K562 (cell line): ENCODE measurements around the gene NQO2. TPM values are rescaled to one million over a fixed set of nuclear protein-coding genes. Genes with fewer than 3 reads are reported as not detected.

Experiments
- CBFA2T3 ChIP-seq: fragments of 450-650 bp; IDR thresholded peaks from 2 replicates; pipeline ENCODE4 v1.6.1; 2017
- DACH1 ChIP-seq: fragments of 450-650 bp; IDR thresholded peaks from 2 replicates; pipeline ENCODE4 v1.6.1; 2018; ENCODE audit not compliant: partially characterized antibody
- DIDO1 ChIP-seq: fragments of 450-650 bp; IDR thresholded peaks from 2 replicates; pipeline ENCODE4 v1.6.1; 2016; ENCODE audit warnings: low read depth, missing biosample characterization, missing genetic modification characterization
- ETV6 ChIP-seq, 3 experiments: fragments of 150-350 bp in 1 of 3; sonication (generic) in 1 of 3; formaldehyde crosslinking in 1 of 3; IDR thresholded peaks; 2 replicates each; pipeline versions ENCODE4 v1.6.1 to v1.8.0; 2014 to 2022; ENCODE audit warnings: borderline replicate concordance in 2 of 3, low read depth in 2 of 3, antibody characterized with exemption in 1 of 3, low read length in 1 of 3, mild to moderate bottlenecking in 1 of 3, missing genetic modification reagents in 1 of 3
- HDAC8 ChIP-seq: fragments of 450-650 bp; IDR thresholded peaks from 2 replicates; pipeline ENCODE4 v1.6.1; 2016; ENCODE audit warnings: mild to moderate bottlenecking, missing genetic modification characterization, moderate library complexity, missing compliant biosample characterization
- HLTF ChIP-seq: fragments of 450-650 bp; IDR thresholded peaks from 2 replicates; pipeline ENCODE4 v1.6.1; 2016
- MAFK ChIP-seq: IDR thresholded peaks from 2 replicates; pipeline ENCODE4 v1.6.1; 2011; ENCODE audit warnings: low read length, improper control_type of control experiment
- MCM5 ChIP-seq: fragments of 450-650 bp; IDR thresholded peaks from 2 replicates; pipeline ENCODE4 v1.6.1; 2016; ENCODE audit warnings: low read depth
- MTA2 ChIP-seq: fragments of 450-650 bp; IDR thresholded peaks from 2 replicates; pipeline ENCODE4 v1.6.1; 2016; ENCODE audit warnings: low read depth
- PRMT5 ChIP-seq: sonication (generic); formaldehyde crosslinking; IDR thresholded peaks from 2 replicates; pipeline ENCODE4 v1.5.0; 2020; ENCODE audit warnings: missing genetic modification reagents
- PYGO2 ChIP-seq: fragments of 450-650 bp; IDR thresholded peaks from 2 replicates; pipeline ENCODE4 v1.6.1; 2016; ENCODE audit warnings: mild to moderate bottlenecking, missing genetic modification characterization, moderate library complexity, missing compliant biosample characterization
- RBM22 ChIP-seq: fragments of 200-400 bp; formaldehyde crosslinking; IDR thresholded peaks from 2 replicates; pipeline ENCODE4 v1.6.1; 2018; ENCODE audit warnings: low read length, low read depth; ENCODE audit not compliant: poor library complexity, severe bottlenecking
- SAFB ChIP-seq: fragments of 200-400 bp; formaldehyde crosslinking; IDR thresholded peaks from 2 replicates; pipeline ENCODE4 v1.6.1; 2017; ENCODE audit warnings: low read depth, low read length, borderline replicate concordance
- SREBF2 ChIP-seq: sonication (generic); formaldehyde crosslinking; IDR thresholded peaks from 2 replicates; pipeline ENCODE4 v1.4.0; 2020; ENCODE audit warnings: mild to moderate bottlenecking, missing genetic modification reagents
- ZBTB1 ChIP-seq: sonication (generic); formaldehyde crosslinking; IDR thresholded peaks from 2 replicates; pipeline ENCODE4 v1.8.1; 2023; ENCODE audit warnings: missing genetic modification reagents, low read depth, mild to moderate bottlenecking, borderline replicate concordance
- ZC3H8 ChIP-seq: fragments of 450-650 bp; IDR thresholded peaks from 2 replicates; pipeline ENCODE4 v1.6.1; 2017
- ZEB2 ChIP-seq: fragments of 450-650 bp; IDR thresholded peaks from 2 replicates; pipeline ENCODE4 v1.6.1; 2016
- ZNF184 ChIP-seq: sonication (generic); formaldehyde crosslinking; IDR thresholded peaks from 2 replicates; pipeline ENCODE4 v1.5.0; 2020; ENCODE audit warnings: missing genetic modification reagents
- ZNF3 ChIP-seq: fragments of 250-450 bp; sonication (Bioruptor Pico); IDR thresholded peaks from 2 replicates; pipeline ENCODE4 v1.5.0; 2021; ENCODE audit warnings: mild to moderate bottlenecking, moderate library complexity
- ZNF551 ChIP-seq: fragments of 250-450 bp; sonication (Bioruptor Pico); IDR thresholded peaks from 2 replicates; pipeline ENCODE4 v1.5.0; 2021; ENCODE audit warnings: mild to moderate bottlenecking, moderate library complexity
- ZNF589 ChIP-seq: fragments of 200-800 bp; sonication (Bioruptor generic); IDR thresholded peaks from 2 replicates; pipeline ENCODE4 v1.6.1; 2016; ENCODE audit warnings: low read depth, missing genetic modification characterization, missing compliant biosample characterization
- polyA plus RNA-seq, 8 experiments: library from polyadenylated mRNA; depleted of rRNA in 4 of 8; stranded (reverse) in 5 of 8; unstranded in 3 of 8; fragments of >200 nt; fragmentation: Nextera tagmentation in 2 of 8; fragmentation: Illumina TruSeq in 1 of 8; extraction: Ambion mirVana in 2 of 8; extraction: Trizol in 1 of 8; gene quantifications; 2 replicates each; pipeline versions ENCODE4 v1.2.1 to v1.2.3, GENCODE V29; 2011 to 2014; ENCODE audit warnings: inconsistent platforms in 1 of 8, missing spikeins in 1 of 8
- total RNA-seq, 7 experiments: library from RNA; depleted of rRNA in 6 of 7; stranded (reverse); fragments of >200 nt in 6 of 7; fragmentation: Illumina TruSeq in 2 of 7; extraction: Trizol in 2 of 7; gene quantifications; 2 replicates each; pipeline versions ENCODE4 v1.2.1 to v1.2.3, GENCODE V29; 2011 to 2021; ENCODE audit warnings: low replicate concordance in 1 of 7
- TF ChIP-seq, protein P1 (sequence below): fragments of 450-650 bp; IDR thresholded peaks from 2 replicates; pipeline ENCODE4 v1.6.1; 2017; ENCODE audit warnings: mild to moderate bottlenecking, moderate library complexity
- TF ChIP-seq, protein P2 (sequence below), 2 experiments: fragments of 450-650 bp; conservative IDR thresholded peaks; 2 replicates each; pipeline ENCODE4 v1.6.1; 2017; ENCODE audit warnings: mild to moderate bottlenecking in 2 of 2, moderate library complexity in 2 of 2
- TF ChIP-seq, protein P3 (sequence below): IDR thresholded peaks from 2 replicates; pipeline ENCODE4 v1.6.1; 2014; ENCODE audit warnings: antibody characterized with exemption
- TF ChIP-seq, protein P4 (sequence below): fragments of 450-650 bp; IDR thresholded peaks from one replicate; pipeline ENCODE4 v1.6.1; 2018; ENCODE audit warnings: mild to moderate bottlenecking, moderate library complexity; ENCODE audit not compliant: partially characterized antibody

NQO2 gene
- total and polyA plus RNA-seq, 9 of the 15 experiments (the other 6 are each of a cell fraction or from before 2014, with no cell fraction given), result 54.6 to 214 (median 116) TPM

DNA sequence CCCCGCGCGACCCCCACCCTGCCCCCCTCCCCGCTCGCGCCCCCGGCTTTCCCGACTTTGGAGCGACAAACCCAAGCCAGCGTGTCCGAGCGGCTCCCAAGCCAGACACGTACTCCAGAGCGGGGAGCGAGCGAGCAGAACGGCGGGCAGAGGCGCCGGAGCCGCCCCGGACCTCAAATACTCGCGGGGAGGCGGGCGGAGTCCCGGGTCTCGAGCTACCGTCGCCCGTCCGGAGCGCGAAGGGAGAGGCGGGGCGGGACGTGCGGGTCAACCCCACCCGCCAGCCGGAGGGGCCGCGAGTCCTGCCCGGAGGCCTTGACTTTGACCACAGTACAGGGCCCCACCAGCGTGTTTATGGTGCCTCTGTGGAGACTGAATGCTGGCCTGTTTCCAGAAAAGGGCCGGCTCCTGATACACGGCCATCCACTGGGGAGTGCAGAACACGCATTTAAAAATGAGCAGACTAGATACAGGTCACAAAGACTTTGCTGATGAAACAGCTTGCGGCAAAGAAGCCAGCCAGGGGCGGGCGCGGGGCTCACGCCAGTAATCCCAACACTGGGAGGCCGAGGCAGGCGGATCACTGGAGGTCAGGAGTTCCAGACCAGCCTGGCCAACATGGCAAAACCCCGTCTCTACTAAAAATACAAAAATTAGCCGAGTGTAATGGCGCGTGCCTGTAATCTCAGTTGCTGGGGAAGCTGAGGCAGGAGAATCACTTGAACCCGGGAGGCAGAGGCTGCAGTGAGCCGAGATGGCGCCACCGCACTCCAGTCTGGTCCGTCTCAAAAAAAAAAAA, 28.1 kb upstream of the NQO2 start, which contains the start of gene SERPINB6 (continued):
- TF ChIP-seq ZNF551 (CRISPR knock-in tag) (no peak), ZNF184 (CRISPR knock-in tag) (no peak), MCM5 (no peak), SREBF2 (CRISPR knock-in tag) (no peak), DACH1 (no peak), MAFK (no peak), MTA2 (no peak), ZC3H8 (no peak), ETV6 (IDR thresholded peaks at IDR 0.05; ENCODE audit: borderline replicate concordance in 1 of 2, low read depth in 2 of 2, low read length in 1 of 2) (no peak), ETV6 (CRISPR knock-in tag; IDR thresholded peaks at IDR 0.05; ENCODE audit: borderline replicate concordance) (no peak), PYGO2 (tag) (no peak), RBM22 (no peak), ZEB2 (no peak), HLTF (no peak; the same call in 1 of the 2 replicates), DIDO1 (no peak), SAFB (peak; percentile 97), PRMT5 (CRISPR knock-in tag) (no peak), ZBTB1 (peak; percentile 64; the same call in 1 of the 2 replicates), ZNF3 (CRISPR knock-in tag) (no peak), CBFA2T3 (no peak), ZNF589 (0 out of 2 replicates have a peak, but pooled peaks have one; percentile 71), HDAC8 (tag) (no peak)
- TF ChIP-seq, protein P1, sequence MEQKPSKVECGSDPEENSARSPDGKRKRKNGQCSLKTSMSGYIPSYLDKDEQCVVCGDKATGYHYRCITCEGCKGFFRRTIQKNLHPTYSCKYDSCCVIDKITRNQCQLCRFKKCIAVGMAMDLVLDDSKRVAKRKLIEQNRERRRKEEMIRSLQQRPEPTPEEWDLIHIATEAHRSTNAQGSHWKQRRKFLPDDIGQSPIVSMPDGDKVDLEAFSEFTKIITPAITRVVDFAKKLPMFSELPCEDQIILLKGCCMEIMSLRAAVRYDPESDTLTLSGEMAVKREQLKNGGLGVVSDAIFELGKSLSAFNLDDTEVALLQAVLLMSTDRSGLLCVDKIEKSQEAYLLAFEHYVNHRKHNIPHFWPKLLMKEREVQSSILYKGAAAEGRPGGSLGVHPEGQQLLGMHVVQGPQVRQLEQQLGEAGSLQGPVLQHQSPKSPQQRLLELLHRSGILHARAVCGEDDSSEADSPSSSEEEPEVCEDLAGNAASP, result no peak
- TF ChIP-seq, protein P2, sequence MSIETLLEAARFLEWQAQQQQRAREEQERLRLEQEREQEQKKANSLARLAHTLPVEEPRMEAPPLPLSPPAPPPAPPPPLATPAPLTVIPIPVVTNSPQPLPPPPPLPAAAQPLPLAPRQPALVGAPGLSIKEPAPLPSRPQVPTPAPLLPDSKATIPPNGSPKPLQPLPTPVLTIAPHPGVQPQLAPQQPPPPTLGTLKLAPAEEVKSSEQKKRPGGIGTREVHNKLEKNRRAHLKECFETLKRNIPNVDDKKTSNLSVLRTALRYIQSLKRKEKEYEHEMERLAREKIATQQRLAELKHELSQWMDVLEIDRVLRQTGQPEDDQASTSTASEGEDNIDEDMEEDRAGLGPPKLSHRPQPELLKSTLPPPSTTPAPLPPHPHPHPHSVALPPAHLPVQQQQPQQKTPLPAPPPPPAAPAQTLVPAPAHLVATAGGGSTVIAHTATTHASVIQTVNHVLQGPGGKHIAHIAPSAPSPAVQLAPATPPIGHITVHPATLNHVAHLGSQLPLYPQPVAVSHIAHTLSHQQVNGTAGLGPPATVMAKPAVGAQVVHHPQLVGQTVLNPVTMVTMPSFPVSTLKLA (conservative IDR thresholded peaks at IDR 0.05), result peak in 1 of 2 experiments; percentile 48; a peak in 1 of 4 replicates
- TF ChIP-seq, protein P3, sequence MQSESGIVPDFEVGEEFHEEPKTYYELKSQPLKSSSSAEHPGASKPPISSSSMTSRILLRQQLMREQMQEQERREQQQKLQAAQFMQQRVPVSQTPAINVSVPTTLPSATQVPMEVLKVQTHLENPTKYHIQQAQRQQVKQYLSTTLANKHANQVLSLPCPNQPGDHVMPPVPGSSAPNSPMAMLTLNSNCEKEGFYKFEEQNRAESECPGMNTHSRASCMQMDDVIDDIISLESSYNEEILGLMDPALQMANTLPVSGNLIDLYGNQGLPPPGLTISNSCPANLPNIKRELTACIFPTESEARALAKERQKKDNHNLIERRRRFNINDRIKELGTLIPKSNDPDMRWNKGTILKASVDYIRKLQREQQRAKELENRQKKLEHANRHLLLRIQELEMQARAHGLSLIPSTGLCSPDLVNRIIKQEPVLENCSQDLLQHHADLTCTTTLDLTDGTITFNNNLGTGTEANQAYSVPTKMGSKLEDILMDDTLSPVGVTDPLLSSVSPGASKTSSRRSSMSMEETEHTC, result no peak
- TF ChIP-seq, protein P4, sequence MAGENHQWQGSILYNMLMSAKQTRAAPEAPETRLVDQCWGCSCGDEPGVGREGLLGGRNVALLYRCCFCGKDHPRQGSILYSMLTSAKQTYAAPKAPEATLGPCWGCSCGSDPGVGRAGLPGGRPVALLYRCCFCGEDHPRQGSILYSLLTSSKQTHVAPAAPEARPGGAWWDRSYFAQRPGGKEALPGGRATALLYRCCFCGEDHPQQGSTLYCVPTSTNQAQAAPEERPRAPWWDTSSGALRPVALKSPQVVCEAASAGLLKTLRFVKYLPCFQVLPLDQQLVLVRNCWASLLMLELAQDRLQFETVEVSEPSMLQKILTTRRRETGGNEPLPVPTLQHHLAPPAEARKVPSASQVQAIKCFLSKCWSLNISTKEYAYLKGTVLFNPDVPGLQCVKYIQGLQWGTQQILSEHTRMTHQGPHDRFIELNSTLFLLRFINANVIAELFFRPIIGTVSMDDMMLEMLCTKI, result no peak
